Body of pancreas (tissue), 4 donors: ENCODE measurements around the gene PKP3.

Experiments
- POLR2A ChIP-seq, 3 donors: fragments of 450-650 bp; IDR thresholded peaks; one replicate each; pipeline ENCODE4 v1.6.1; 2016; ENCODE audit warnings: antibody characterized with exemption in 3 of 3, mild to moderate bottlenecking in 2 of 3
- TF ChIP-seq, protein P1 (sequence below), 7 experiments: fragments of 450-650 bp in 4 of 7; fragments of 200-600 bp in 3 of 7; sonication (generic) in 3 of 7; IDR thresholded peaks; one replicate each; pipeline ENCODE4 v1.5.1; 2016 to 2019; ENCODE audit warnings: antibody characterized with exemption in 7 of 7

DNA sequence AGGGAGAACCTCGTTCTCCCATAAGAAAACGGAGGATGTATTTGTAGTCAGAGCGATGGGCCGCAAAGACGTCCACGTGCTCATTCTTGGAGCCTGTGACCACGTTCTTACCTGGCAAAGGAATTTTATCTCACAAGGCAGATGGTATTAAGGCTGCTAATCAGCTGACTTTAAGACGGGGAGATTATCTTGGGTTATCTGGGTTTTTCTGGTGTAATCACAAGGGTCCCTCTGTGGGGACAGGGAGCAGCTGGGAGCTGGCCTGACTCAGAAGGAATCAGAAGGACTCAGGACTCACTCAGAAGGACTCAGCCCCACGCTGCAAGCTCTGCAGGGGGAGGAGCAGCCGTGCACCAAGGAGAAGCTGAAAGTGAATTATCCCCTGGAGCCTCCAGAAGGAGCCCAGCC is 28.2 kb downstream of the PKP3 start:
- TF ChIP-seq, protein P1, sequence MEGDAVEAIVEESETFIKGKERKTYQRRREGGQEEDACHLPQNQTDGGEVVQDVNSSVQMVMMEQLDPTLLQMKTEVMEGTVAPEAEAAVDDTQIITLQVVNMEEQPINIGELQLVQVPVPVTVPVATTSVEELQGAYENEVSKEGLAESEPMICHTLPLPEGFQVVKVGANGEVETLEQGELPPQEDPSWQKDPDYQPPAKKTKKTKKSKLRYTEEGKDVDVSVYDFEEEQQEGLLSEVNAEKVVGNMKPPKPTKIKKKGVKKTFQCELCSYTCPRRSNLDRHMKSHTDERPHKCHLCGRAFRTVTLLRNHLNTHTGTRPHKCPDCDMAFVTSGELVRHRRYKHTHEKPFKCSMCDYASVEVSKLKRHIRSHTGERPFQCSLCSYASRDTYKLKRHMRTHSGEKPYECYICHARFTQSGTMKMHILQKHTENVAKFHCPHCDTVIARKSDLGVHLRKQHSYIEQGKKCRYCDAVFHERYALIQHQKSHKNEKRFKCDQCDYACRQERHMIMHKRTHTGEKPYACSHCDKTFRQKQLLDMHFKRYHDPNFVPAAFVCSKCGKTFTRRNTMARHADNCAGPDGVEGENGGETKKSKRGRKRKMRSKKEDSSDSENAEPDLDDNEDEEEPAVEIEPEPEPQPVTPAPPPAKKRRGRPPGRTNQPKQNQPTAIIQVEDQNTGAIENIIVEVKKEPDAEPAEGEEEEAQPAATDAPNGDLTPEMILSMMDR (IDR thresholded peaks at IDR 0.05), result no peak
- TF ChIP-seq POLR2A (IDR thresholded peaks at IDR 0.05), result no peak
